ENCODE measurements around the gene RASGEF1C.

- TF ChIP-seq REST (tag by site-specific recombination; IDR thresholded peaks at IDR 0.05) (no peak), IKZF3 (tag by site-specific recombination; IDR thresholded peaks at IDR 0.05) (no peak), CTCF (tag by site-specific recombination; IDR thresholded peaks at IDR 0.05) (no peak), PBX3 (CRISPR knock-in tag; IDR thresholded peaks at IDR 0.05) (no peak), MZF1 (tag by site-specific recombination; IDR thresholded peaks at IDR 0.05; ENCODE audit: borderline replicate concordance) (no peak), PRDM10 (tag by site-specific recombination; IDR thresholded peaks at IDR 0.05) (no peak)
These were observed 10.8 kb downstream of the RASGEF1C start for GRCh38 chr5:180198208-180198607.
